Suppressor macrophage treated with lipopolysaccharide for 1 hour (primary cell): ENCODE results near the gene BAHCC1.
A peak's percentile ranks its signal among the peaks of the same experiment; 100 is the strongest.

ENCODE experiments used
- DNase-seq, 3 donors: peaks; one replicate each; pipeline ENCODE4 v3.0.0-alpha.2; 2020 to 2022

BAHCC1 gene

DNA sequence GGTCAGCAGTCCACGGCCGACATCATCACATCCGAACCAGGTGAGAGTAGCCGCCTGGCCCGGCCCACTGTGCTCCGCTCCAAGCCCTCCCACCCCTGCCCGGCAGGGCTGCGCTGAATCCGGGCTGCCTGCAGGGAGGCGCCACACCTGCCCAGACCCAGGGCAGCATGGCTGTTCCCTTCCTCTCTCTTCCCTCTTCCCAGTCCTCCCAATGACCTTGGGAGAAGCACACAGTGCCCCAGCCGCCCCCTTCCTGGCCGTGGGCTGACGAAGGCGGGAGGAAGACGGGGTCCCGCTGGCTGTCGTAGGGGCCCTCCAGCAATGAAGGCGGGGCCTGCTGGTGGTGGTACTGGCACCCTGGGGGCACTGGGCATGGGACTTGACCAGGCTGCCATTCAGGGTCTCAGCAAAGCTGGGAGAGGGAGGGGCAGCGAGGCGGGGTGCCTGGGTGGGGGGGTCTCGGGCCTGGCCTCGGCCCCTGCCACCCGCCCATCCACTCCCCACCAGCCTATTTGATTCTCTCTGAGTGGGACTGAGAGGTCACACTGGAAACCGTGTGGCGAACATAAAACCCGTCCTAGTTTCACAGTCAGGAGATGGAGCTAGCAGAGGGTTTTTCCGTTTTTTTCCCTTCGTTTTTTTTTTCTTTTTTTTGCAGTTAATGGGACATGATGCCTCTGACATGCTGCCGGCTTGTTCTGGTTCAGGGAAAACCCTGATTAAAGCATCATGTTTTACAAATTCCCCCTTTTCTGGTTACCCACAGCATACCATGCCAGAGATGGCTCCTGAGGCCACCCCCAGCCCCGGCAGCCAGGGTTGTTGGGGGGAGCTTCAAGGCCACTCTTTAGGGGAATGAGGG is 50.6 kb downstream of the BAHCC1 start:
- DNase-seq = peak; percentile 53 to 61 (median 55)

DNA sequence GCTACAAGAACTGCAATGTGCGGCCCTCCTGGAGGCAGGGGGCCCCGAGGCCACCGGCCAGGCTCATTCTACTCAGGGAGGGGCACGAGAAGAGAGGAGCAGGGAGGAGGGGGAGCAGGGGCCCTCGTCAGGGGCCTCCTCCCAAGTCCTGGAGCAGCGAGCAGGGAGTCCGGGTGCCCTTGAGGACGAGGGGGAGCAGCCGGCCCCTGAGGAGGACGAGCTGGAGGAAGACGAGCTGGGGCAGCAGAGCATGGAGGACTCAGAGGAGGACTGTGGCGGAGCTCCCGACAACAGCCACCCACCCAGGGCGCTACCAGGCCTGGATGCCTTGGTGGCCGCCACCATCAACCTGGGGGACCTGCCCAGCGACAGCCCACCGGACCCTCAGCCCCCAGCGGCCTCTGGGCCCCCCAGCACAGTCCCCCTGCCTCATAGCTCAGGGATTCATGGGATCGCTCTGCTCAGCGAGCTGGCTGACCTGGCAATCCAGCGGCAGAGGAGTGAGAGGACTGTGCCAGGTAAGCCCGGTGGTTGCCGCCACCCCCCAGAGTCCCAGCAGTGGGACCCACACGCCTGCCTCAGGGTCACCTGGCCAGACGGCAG is 52.2 kb downstream of the BAHCC1 start:
- DNase-seq = no peak

DNA sequence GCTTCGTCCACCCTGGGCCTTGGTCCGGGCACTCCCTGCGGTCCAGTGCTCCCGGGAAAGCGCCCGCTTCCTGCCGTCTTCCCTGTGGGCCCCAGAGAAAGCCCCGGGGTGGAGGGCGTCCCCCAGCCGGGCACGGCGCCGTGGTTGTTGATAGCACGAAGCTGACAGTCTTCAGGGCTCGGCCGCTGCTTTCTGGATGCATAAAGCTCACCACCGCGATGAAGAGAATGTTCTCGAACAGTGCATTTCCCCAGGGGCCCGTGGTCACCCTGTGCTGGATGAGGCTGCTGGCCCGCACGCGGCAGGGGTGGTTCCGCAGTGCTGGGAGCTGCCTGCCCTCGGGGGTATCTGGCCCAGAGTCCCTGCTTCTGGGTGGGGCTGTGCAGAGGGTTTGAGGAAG is 53.2 kb downstream of the BAHCC1 start:
- DNase-seq = no peak

DNA sequence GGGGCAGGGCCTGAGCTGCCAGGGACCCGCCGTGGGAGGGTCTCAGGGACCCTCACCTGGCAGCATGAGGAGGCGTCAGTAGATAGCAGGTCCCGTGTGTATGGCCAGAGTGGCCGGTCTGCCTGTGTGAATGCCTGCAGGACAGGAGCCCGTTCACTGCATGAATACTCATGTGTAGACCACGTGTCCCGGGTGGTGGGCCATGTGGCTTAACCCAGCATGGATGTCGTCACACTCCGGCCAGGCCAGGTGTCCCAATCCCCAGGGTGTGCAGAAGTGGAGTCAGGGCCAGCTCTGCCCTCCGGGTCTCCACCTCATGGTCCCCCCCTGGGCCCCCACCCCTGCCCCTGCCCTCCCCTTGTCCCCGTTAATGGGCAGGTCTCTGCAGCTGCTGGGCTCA is 53.7 kb downstream of the BAHCC1 start:
- no peak for DNase-seq

DNA sequence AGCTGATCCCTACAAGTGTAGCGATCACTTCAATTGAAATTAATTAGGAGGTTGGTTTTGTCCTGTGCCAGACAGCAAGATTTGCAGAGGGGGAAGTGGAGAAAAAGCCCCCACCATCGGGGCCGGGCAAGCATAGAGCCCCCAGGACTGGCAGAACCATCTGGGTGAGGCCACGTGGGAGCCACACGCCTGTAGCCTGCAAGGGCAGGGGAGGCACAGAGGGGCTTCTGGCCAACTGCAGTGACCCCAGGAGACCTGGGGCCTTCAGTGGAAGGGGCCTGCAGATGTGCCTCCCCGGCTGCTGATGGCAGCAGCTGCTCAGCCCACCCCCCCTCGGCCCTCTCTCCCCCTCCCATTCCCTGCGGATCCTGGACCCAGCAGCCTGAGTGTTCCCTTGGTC is 54.1 kb downstream of the BAHCC1 start:
- DNase-seq = no peak

DNA sequence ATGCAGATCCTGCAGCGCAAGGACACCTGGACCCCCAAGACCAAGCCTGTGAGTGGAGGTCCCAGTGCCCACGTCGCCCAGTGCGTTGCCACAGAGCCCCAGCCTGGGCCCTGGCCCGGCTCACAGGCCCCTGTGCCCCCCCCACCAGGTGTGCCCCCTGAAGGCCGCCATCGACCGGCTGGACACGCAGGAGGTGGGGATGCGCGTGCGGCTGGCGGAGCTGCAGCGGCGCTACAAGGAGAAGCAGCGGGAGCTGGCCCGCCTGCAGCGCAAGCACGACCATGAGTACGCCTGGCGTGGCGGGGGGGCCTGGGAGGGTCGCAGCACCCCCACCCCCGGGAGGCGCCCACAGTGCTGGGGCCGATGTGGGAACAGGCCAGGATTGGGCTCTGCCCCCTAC is 56.6 kb downstream of the BAHCC1 start:
- no peak for DNase-seq

DNA sequence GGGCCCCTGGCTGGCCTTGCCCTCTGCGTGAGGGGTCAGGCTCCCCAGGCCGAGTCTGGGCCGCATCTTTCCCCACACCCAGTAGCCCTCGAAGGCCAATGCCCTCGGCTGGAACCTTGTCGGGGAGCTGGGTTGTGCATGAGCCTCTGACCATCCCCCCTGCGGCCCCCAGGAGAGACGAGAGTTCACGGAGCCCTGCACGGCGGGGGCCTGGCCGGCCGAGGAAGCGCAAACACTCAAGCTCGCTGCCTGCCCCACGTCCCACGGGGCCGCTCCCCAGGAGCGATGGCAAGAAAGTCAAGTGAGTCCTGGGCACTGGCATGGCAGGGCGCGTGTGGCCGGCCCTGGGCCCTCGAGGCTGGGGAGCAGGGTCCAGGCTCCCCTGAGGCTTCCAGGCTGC is 57.3 kb downstream of the BAHCC1 start:
- no peak for DNase-seq

DNA sequence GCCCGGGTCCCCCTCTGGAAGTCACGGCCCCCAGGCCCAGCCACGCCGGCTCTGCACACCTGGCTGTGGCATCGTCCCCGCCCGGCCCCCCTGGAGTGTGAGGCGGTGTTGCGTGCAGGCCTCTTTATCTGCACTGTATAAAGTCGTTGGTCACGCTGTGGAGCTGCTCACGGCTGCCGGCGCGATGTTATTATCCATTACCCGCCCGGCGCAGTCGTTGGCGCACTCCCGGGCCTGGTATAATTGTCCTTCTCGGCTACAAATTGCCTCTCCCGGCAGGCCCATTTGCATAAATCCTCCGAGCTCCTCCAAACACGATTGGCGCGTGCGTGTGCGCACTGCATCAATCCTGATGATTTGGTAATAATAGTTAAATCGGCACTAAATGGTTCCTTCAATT is 57.8 kb downstream of the BAHCC1 start:
- DNase-seq = no peak

DNA sequence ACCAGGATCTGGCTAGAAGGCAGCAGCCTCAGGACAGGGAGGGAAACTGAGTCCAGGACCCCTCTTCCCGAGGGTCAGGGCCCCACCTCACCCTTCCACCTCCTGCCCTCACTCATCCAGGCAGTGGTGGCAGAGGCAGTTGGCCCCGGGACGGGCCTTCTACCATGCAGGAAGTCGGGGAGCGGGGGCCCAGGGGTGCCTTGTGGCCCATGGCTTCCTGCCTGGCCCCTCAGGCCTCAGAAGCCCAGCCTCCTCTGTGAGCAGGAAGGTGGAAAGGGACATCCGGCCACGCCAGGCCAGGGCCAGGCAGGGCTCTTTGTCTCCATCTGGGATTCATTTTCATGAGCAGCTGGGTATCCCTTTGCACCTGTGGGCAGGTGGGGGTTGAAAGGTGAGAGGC is 58.5 kb downstream of the BAHCC1 start:
- no peak for DNase-seq

DNA sequence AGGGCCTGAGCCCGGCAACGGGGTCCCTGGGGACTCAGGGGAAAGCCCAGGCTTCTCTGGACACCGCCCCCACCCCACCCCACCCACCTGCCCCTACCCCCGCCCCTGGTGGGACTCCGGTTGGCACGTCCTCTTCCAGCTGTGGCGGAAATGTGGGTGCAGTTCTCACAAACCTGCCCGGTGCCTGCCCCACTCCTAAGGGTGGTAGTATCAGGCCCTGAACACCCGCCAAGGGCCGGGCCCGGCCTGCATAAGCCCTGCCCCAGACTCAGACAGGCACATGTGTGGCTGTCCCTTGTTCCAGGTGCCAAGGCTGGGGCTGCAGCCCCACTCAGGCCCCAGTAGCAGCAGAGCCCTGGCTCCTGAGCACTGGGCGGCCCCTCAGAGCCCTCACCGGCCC is 59.2 kb downstream of the BAHCC1 start:
- no peak for DNase-seq

DNA sequence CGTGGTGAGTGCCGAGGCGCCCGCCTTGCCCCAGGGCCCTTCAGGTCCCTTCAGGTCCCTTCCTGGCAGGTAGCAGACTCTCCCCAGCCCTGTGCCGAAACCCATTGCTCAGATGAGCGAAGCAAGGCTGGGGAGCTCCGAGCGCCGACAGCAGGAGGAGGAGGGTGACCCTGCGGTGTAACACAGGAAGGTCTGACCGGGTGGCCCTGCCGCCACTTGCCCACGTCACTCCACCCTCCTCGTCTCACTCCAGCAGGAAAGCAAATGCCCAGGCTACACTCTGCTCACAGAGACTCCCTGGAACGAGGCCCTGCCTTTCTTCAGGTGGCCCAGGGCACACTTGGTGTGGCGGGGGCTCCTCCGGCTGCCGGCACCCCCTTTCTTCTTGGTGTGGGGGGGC is 60.1 kb downstream of the BAHCC1 start:
- no peak for DNase-seq

DNA sequence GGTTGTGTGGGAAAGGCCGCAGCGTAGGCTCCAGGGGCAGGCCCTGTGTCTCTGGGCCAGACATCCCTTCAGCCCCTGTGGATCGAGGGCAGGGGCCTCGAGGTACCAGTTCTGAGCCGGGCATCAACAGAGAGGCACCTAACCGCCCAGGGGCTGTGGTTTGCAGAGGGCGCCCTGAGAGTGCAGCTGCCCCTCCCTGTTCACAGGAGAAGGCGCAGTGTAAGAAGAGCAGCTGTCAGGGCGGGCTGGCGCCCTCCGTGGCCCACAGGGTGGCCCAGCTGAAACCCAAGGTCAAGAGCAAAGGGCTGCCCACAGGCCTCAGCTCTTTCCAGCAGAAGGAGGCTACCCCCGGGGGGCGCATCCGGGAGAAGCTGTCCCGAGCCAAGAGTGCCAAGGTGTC is 60.8 kb downstream of the BAHCC1 start:
- no peak for DNase-seq

DNA sequence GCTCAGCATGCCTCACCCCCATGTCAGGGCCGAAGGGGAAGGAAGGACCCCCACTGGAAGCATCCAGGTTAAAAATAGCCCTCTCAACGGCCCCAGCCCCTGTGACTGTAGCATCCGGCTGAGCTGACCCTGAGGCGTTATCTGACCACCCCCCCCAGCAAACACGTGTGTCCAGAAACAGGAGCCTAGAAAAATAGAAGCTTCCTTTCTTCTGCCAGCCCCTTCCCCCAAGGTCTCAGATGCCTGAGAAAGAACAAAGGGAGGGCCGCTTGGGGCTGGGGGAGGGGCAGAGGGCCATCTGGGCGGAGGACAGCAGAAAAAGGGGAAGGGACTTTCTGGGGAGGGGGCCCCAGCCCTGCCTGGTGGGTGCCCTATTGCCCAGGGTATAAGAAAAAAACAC is 61.5 kb downstream of the BAHCC1 start:
- no peak for DNase-seq

DNA sequence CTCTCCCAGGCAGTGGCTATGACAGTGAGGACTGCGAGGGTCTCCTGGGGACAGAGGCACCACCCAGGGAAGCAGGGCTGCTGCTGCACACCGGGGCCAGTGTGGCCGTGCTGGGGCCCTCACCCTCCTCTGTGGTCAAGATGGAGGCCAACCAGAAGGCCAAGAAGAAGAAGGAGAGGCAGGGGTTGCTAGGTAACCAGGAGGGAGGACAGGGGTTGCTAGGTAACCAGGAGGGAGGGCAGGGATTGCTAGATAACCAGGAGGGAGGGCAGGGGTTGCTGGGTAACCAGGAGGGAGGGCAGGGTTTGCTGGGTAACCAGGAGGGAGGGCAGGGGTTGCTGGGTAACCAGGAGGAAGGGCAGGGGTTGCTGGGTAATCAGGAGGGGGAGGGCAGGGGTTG is 62.1 kb downstream of the BAHCC1 start:
- no peak for DNase-seq

DNA sequence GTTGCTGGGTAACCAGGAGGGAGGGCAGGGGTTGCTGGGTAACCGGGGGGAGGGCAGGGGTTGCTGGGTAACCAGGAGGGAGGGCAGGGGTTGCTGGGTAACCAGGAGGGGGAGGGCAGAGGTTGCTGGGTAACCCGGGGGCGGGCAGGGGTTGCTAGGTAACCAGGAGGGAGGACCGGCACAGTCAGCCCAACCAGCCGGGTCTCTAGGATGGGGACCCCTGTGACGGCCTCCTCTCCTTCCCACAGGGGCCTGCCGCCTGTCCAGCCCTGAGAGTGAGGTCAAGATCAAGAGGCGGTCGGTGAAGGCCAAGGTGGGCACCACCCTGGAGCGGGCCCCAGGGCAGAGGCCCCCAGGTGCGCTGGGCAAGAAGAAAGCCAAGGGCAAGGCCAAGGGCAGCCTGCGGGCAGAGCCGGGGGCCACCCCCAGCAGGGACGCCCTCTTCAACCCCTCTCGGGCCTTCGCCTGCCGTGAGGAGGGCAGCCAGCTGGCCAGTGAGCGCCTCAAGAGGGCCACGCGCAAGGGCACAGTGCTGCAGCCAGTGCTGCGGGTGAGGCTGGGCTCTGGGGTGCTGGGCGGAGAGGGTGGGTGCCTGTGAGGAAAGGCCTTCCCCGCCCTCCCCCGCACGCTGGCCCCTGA is 62.8 kb downstream of the BAHCC1 start:
- no peak for DNase-seq

DNA sequence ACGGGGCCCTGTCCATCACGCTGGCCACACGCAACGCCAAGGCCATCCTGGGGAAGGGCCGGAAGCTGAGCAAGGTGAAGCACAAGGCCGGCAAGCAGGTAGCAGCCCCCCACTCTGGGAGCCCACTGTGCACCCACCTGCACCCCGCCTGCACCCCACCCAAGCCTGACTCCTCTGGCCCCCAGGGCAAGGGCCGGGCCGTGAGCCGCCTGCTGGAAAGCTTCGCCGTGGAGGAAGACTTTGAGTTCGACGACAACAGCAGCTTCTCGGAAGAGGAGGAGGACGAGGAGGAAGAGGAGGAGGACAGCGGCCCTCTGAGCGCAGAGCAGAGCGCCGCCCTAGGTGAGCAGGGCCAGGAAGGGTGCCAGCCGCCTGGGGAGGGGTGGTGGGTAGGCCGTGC is 63.4 kb downstream of the BAHCC1 start:
- no peak for DNase-seq

DNA sequence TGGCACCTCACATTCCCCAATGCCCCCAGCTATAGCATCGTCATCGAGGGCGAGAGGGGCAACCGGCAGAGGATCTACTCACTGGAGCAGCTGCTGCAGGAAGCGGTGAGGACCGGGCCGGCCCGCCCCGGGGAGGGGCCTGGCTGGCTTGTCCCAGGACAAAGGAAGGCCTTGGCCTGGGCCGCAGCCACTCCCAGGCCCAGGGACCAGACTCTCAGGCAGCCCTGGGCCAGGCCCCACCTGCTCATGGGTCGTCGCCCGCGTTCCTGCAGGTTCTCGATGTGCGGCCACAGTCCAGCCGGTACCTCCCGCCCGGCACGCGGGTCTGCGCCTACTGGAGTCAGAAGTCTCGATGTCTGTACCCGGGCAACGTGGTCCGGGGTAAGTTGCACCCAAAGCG is 64.0 kb downstream of the BAHCC1 start:
- no peak for DNase-seq

DNA sequence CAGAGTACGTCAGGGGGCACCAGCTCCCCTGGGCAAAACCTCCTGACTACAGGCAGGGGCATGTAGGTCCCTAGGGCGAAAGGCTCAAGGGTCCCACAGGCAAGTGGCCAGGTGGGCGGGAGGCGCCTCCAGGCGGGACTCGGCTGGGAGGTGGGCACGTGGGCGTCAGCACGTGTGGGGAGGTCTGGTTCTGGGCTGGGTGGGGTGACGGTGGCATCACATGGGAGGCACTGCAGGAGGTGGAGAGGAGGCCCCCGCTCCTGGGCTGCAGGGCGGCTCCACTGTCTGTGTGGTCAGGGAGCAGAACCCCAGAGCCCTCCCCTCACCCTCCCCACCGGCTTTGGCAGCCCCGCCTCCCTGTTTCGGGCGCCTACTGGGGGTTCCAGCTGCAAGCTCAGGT is 64.6 kb downstream of the BAHCC1 start:
- no peak for DNase-seq

DNA sequence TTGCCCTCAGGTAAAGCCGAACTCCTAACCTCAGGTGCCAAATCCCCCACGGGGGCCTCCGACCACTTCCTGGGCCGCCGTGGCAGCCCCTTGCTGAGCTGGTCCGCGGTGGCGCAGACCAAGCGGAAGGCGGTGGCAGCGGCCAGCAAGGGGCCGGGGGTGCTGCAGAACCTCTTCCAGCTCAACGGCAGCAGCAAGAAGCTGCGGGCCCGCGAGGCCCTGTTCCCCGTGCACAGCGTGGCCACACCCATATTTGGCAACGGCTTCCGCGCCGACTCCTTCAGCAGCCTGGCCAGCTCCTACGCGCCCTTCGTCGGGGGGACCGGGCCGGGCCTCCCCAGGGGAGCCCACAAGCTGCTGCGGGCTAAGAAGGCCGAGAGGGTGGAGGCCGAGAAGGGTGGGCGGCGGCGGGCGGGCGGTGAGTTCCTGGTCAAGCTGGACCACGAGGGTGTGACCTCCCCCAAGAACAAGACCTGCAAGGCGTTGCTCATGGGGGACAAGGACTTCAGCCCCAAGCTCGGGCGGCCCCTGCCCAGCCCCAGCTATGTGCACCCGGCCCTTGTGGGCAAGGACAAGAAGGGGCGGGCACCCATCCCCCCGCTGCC is 65.7 kb downstream of the BAHCC1 start:
- peak; percentile 46 to 74 (median 67) for DNase-seq

DNA sequence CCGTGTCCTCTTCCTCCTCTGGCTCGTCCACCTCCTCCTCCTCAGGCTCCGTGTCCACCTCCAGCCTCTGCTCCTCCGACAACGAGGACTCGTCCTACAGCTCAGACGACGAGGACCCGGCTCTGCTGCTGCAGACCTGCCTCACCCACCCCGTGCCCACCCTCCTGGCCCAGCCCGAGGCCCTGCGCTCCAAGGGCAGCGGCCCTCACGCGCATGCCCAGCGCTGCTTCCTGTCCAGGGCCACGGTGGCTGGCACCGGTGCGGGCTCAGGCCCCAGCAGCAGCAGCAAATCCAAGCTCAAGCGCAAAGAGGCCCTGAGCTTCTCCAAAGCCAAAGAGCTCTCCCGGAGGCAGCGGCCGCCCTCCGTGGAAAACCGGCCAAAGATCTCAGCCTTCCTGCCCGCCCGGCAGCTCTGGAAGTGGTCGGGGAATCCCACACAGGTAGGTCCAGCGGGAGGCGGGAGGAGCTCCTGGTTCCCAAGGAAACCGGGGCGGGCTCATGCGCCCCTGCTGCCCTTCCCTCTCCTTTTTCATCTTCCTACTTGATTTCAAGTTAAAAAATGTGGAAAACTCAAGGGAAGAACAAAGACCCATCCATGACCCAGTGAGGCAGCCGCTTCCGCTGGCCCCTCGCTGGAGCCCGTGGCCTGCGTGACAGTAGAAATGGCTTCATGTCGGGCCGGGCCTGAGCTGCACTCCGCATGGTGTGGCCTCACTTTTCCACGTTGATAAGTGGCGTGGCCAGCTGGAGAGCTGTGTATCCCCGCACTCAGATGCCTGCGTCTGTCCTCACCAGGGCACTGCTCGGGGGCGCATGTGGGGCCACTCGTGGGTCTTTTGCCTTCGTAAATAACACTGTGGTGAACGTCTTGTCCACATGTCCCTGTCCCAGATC is 66.6 kb downstream of the BAHCC1 start:
- no peak for DNase-seq

DNA sequence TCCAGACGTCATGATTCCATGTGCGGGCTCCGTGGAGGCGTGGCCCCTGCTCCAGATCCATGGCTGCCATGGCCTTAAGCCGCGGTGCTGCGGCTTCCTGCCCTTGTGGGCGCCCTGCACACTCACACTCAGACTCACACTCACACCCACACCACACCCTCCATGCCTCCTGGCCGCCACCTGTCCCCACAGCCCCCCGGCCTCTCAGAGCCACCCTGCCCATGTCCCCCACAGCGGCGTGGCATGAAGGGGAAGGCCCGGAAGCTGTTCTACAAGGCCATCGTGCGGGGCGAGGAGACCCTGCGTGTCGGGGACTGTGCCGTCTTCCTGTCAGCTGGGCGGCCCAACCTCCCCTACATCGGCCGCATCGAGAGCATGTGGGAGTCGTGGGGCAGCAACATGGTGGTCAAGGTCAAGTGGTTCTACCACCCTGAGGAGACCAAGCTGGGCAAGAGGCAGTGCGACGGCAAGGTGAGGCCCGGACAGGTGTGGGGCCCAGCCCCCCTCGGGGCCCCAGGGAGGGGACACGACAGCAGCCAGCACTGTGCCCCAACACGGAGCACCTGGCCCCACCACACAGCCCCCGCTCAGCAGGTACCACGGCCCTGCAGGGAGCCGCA is 67.4 kb downstream of the BAHCC1 start:
- DNase-seq = no peak

DNA sequence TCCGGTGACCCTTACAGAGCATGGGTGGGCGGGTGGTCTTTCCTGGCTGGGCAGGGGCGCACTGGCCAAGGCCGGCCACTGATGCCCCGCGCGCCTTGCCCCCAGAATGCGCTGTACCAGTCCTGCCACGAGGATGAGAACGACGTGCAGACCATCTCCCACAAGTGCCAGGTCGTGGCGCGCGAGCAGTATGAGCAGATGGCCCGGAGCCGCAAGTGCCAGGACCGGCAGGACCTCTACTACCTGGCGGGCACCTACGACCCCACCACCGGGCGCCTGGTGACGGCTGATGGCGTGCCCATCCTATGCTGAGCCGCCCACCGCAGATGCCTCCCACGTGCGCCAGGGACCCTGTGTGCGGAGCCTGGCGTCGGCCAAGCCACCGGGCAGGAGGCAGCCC is 68.2 kb downstream of the BAHCC1 start:
- DNase-seq = no peak
